Mucosa of stomach (tissue), 1 donor: ENCODE data around the gene TOMT.
A peak's percentile ranks its signal among the peaks of the same experiment; 100 is the strongest.

Experiments used
- H3K27me3 ChIP-seq: one replicate; pipeline ENCODE4 v1.7.0; 2013; ENCODE audit warnings: mild to moderate bottlenecking, low read length; ENCODE audit not compliant: control insufficient read depth, insufficient read depth
- H3K36me3 ChIP-seq: one replicate; pipeline ENCODE4 v1.7.0; 2013; ENCODE audit warnings: low read length; ENCODE audit not compliant: control insufficient read depth, insufficient read depth
- H3K4me1 ChIP-seq: one replicate; pipeline ENCODE4 v1.7.0; 2013; ENCODE audit warnings: mild to moderate bottlenecking, low read length; ENCODE audit not compliant: control insufficient read depth, insufficient read depth
- H3K4me3 ChIP-seq: one replicate; pipeline ENCODE4 v1.7.0; 2013; ENCODE audit warnings: low read length
- H3K9ac ChIP-seq: one replicate; pipeline ENCODE4 v1.7.0; 2013; ENCODE audit warnings: mild to moderate bottlenecking, low read length, moderate library complexity
- H3K9me3 ChIP-seq: one replicate; pipeline ENCODE4 v1.7.0; 2013; ENCODE audit warnings: mild to moderate bottlenecking, low read length, moderate library complexity; ENCODE audit not compliant: control insufficient read depth
- donor health status: Pancreatic carcinoma.

The TOMT gene

DNA sequence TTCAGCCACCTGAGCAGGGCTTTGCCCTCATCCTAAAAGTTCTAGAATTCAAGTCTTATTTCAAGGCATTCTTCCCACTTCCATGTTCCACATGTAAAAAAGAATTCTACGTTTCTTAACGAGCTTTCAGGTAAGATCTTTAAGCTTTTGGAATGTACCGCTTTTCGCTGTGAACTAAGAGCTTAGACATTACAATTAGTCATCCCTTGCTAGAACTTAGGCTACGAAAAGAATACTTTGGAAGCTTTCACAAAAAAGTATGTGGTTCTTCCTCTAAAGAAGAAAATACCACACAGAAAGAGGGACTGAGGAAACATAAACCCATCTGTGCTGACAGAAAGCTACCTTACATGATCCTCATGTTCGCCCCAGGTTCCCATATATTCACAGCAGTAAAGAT is 27.2 kb upstream of the TOMT start:
- Histone ChIP-seq H3K9me3 (no peaks in the 10 kb centered on the region), H3K4me3 (no peak overlapping the region), H3K27me3 (no peaks in the 10 kb centered on the region), H3K36me3 (no peaks in the 10 kb centered on the region), H3K4me1 (peaks cover 15% of the 10 kb centered on the region), H3K9ac (peak overlapping the region; percentile 81)

DNA sequence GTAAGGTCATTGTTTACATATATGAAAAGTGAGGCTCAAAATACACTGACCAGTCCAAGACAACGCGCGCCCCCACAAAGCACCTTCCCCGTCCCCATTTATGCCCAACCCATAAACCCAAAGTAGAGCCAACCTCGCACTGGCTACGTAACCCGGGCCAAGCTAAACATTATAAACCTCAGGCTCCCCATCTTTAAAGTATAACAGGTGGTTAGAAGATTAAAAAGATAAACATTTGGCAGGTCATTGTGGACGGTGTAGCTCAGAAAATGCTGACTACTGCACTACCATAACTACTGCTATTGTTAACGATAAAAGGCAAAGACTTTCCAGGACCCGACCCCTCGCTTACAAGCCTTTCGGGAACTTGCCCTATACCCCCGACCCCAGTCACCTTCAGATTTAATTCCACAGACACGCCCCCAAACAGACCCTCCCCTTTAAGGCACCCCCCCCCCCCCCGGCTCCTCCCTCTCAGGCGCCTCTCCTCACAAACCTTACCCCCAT is 25.9 kb upstream of the TOMT start:
- Histone ChIP-seq H3K36me3 (no peaks in the 10 kb centered on the region), H3K9ac (peak overlapping the region; percentile 81), H3K4me1 (peaks cover 15% of the 10 kb centered on the region), H3K4me3 (peak overlapping the region; percentile 86), H3K27me3 (no peaks in the 10 kb centered on the region), H3K9me3 (no peaks in the 10 kb centered on the region)

GRCh38 chr11:72080326-72081183 is 25.2 kb upstream of the TOMT start, which contains the start of the genes LRRC51 and NUMA1:
Gene LRRC51, plus strand, starts transcription at chr11:72080850. Its CDS starts 8,234 bp downstream, at chr11:72089084.
Gene NUMA1, minus strand, starts transcription at chr11:72080542. Its CDS starts 44,599 bp downstream, at chr11:72035943.
- Histone ChIP-seq H3K36me3 (no peaks in the 10 kb centered on the region), H3K4me1 (peaks cover 15% of the 10 kb centered on the region), H3K9ac (peak within 1 kb of the TSS; percentile 81), H3K27me3 (no peaks in the 10 kb centered on the region), H3K9me3 (no peaks in the 10 kb centered on the region), H3K4me3 (peak within 1 kb of the TSS; percentile 86)

GRCh38 chr11:72081184-72081644 is 24.5 kb upstream of the TOMT start:
- H3K4me3 ChIP-seq: peak overlapping the region; percentile 86
- no peaks in the 10 kb centered on the region for H3K36me3 ChIP-seq
- no peaks in the 10 kb centered on the region for H3K27me3 ChIP-seq
- H3K9ac ChIP-seq: peak overlapping the region; percentile 81
- H3K4me1 ChIP-seq: peaks cover 15% of the 10 kb centered on the region
- no peaks in the 10 kb centered on the region for H3K9me3 ChIP-seq

GRCh38 chr11:72081821-72082453 is 23.8 kb upstream of the TOMT start:
- Histone ChIP-seq H3K36me3 (no peaks in the 10 kb centered on the region), H3K9me3 (no peaks in the 10 kb centered on the region), H3K4me3 (no peak overlapping the region), H3K4me1 (peaks cover 15% of the 10 kb centered on the region), H3K9ac (peak overlapping the region; percentile 5), H3K27me3 (no peaks in the 10 kb centered on the region)

DNA sequence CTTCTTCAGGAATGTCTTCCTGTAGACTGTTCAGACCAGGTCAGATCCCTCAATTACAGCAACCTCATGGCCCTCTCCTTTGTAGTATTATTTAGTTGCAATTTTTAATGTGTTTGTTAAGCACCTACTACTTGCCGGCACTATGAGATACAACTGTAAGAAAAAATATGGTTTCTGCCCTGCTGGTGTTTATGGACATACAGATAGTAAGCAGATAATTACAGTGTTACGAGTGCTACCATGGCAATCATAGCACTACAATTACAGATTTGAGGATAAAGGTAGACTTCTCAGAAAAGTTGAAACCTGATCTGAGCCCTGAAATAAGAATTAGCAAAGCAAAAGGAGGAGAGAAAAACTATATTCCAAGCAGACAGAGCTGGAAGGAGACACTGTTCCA is 22.3 kb upstream of the TOMT start:
- Histone ChIP-seq H3K4me1 (peaks cover 15% of the 10 kb centered on the region), H3K9ac (no peak overlapping the region)

DNA sequence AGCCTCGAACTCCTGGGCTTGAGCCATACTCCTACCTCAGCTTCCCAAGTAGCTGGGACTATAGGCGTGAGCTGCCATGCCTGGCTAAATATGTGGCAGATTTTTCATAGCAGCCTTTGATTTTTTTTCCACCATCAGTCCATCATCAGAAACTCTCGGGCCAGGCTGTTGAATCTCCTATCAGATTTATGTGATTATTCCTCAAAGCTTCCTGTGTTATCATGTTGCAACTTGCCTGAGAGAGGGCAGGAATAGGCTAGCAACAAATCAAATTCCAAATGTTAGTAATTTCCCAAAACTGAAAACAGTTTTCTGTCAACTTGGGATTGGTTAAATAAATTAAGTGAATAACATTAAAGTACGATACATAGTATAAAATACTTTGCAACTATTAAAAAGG is 21.6 kb upstream of the TOMT start:
- Histone ChIP-seq H3K4me1 (peaks cover 15% of the 10 kb centered on the region), H3K27me3 (no peaks in the 10 kb centered on the region), H3K4me3 (no peak overlapping the region), H3K9me3 (no peaks in the 10 kb centered on the region), H3K36me3 (no peaks in the 10 kb centered on the region), H3K9ac (no peak overlapping the region)

More for the DNA sequence above, 22.3 kb upstream of the TOMT start:
- no peaks in the 10 kb centered on the region for H3K9me3 ChIP-seq
- H3K27me3 ChIP-seq: no peaks in the 10 kb centered on the region
- H3K36me3 ChIP-seq: no peaks in the 10 kb centered on the region
- H3K4me3 ChIP-seq: no peak overlapping the region

DNA sequence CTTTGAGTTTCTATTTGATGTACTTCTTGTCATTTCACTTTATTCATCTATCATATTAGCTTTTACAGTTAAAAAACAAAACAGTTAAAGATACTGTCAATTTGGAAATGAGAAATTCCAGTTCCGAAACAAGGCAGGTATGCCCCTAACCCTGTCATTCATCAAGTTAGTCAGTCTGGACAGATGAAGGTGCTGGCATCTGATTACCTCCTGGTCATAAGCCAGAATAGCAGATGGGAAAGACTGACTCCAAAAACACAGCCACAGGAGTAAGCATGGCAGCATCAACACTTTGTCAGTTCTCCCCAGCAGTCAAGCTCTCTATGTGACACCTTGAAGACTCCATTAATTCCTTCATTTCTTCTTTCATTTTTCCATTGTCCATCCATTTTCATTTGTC is 20.8 kb upstream of the TOMT start:
- H3K4me1 ChIP-seq: peaks cover 15% of the 10 kb centered on the region
- no peaks in the 10 kb centered on the region for H3K9me3 ChIP-seq
- H3K9ac ChIP-seq: no peak overlapping the region
- no peaks in the 10 kb centered on the region for H3K36me3 ChIP-seq
- H3K27me3 ChIP-seq: no peaks in the 10 kb centered on the region
- no peak overlapping the region for H3K4me3 ChIP-seq

GRCh38 chr11:72085621-72086351 is 19.9 kb upstream of the TOMT start:
- Histone ChIP-seq H3K9ac (no peak overlapping the region), H3K4me3 (no peak overlapping the region), H3K9me3 (no peaks in the 10 kb centered on the region), H3K36me3 (no peaks in the 10 kb centered on the region), H3K27me3 (no peaks in the 10 kb centered on the region), H3K4me1 (peaks cover 15% of the 10 kb centered on the region)

DNA sequence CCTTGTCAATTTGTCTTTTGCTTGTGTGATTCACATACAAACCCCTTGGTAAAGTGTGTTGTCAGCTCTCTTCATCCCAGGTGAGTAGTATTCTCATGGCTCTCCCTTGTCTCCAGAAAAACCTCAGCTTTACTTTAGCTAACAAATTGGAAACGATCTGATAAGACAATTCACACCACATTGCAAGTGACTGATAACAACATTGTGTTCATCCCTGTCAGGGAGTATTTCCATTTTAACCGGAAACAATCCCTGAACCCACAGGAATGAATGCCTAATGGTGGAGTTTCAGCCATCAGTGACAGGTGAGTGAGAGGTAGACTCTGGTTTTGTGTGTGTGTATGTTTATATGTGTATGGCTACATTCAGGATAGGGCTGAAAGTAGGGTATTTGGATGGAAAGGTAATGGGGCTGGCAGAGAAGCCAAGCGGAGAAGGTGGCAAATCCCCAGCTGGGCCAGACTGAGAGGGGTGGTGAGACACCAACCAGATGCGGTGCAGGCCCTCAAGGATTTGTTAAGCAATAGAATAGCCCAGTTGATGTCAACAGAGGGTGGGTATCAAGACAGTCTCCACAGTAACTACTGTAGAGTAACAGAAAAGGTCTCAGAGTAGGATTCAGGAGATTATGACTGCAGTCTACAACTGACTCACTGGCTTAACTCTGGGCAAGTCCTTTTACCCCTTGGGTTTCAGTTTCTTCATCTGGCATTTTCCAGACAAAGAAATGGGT is 17.5 kb upstream of the TOMT start:
- Histone ChIP-seq H3K9me3 (no peaks in the 10 kb centered on the region), H3K4me3 (no peak overlapping the region), H3K36me3 (no peaks in the 10 kb centered on the region), H3K27me3 (no peaks in the 10 kb centered on the region), H3K9ac (no peak overlapping the region), H3K4me1 (peaks cover 9% of the 10 kb centered on the region)

DNA sequence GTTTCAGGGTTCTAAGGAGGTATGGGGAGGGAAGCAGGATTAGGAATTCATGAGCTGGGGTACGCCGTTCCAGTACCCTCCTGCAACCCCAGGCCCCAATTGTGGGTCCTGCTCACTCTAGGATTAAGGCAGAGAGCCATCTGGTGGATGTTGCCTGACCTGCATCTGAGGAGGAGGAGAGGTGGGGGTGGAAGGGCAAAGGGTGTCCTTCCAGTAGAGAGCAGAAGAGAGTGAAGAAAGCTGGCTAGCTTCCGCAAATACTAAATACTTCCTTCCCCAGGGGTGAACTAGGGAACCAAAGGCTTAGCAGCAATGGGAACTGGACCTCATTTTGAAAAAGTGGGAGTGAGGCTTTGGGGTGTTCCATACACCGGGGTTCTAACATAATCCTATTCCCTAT is 14.4 kb upstream of the TOMT start:
- no peaks in the 10 kb centered on the region for H3K9me3 ChIP-seq
- peaks cover 4% of the 10 kb centered on the region for H3K36me3 ChIP-seq
- no peak overlapping the region for H3K4me3 ChIP-seq
- peak overlapping the region; percentile 28 for H3K9ac ChIP-seq
- no peaks in the 10 kb centered on the region for H3K27me3 ChIP-seq
- peaks cover 9% of the 10 kb centered on the region for H3K4me1 ChIP-seq
